Measurements from ENCODE around the gene TNP2. TPM values are rescaled to one million over a fixed set of nuclear protein-coding genes. Genes with fewer than 3 reads are reported as not detected.

Gene TNP2
- total and polyA plus RNA-seq, 2 of the 4 experiments (the other 2 are of a cell fraction), result not detected

- DNase-seq (no peak), ATAC-seq (ENCODE audit: low read depth) (no peak)
- Histone ChIP-seq H3K4me2 (ENCODE audit: low read depth, low read length) (no peak overlapping the region), H3K14ac (replicated peaks; ENCODE audit: low read depth, low read length) (no peak overlapping the region), H3K18ac (ENCODE audit: low read depth, low read length) (no peak overlapping the region), H3K4me3 (ENCODE audit: insufficient read depth, low read depth, low read length) (no peak overlapping the region), H2AK9ac (replicated peaks; ENCODE audit: low read depth, low read length, poor library complexity) (no peak overlapping the region), H2AFZ (replicated peaks; ENCODE audit: low read length, poor library complexity) (no peak overlapping the region), H3K36me3 (ENCODE audit: control insufficient read depth, insufficient read depth, low read length) (no peaks in the 10 kb centered on the region), H3K27me3 (ENCODE audit: control insufficient read depth, insufficient read depth, low read length) (peaks cover 6% of the 10 kb centered on the region), H3K4me1 (ENCODE audit: control insufficient read depth, insufficient read depth, low read length) (peaks cover 7% of the 10 kb centered on the region; the same call in 1 of the 2 replicates), H2AK5ac (ENCODE audit: low read depth, low read length) (no peak overlapping the region), H3K9me3 (ENCODE audit: control insufficient read depth, insufficient read depth, low read length) (peaks cover 4% of the 10 kb centered on the region), H2BK5ac (ENCODE audit: low read depth, low read length, poor library complexity, severe bottlenecking) (no peak overlapping the region), H4K20me1 (ENCODE audit: insufficient read depth, low read length) (no peaks in the 10 kb centered on the region), H3K27ac (ENCODE audit: insufficient read depth, low read length) (no peak overlapping the region), H2BK20ac (ENCODE audit: low read depth, low read length) (no peak overlapping the region), H3K56ac (ENCODE audit: extremely low read depth, insufficient read depth, low read length) (no peak overlapping the region), H3K4ac (ENCODE audit: low read depth, low read length) (no peak overlapping the region), H4K5ac (ENCODE audit: low read depth, low read length) (no peak overlapping the region), H3K9ac (ENCODE audit: low read depth, low read length) (no peak overlapping the region), H3K23ac (ENCODE audit: low read depth, low read length) (no peak overlapping the region), H3K79me1 (ENCODE audit: low read depth in 1 of 2, low read length in 2 of 2) (no peaks in the 10 kb centered on the region), H2BK15ac (ENCODE audit: low read depth, low read length) (no peak overlapping the region), H4K91ac (ENCODE audit: insufficient read depth, low read depth, low read length) (no peak overlapping the region), H3K9me1 (ENCODE audit: insufficient read depth, low read length) (no peaks in the 10 kb centered on the region), H2BK120ac (ENCODE audit: low read depth, low read length) (no peak overlapping the region), H4K8ac (ENCODE audit: low read depth in 2 of 2, low read length in 2 of 2) (no peak overlapping the region)
- in situ Hi-C loops (cut with MboI; ENCODE audit: low sequenced_read_pairs) (no loop called here), intact Hi-C loops (cut with micrococcal nuclease) (no loop called here), dilution Hi-C loops (cut with HindIII; ENCODE audit: low sequenced_read_pairs, unreplicated experiment) (no loop called here)
- 90% methylated on average over 4 of the region's 6 CpGs; no CpG with 5 or more reads in 1 of the 2 experiments for WGBS, 2 experiments (ENCODE audit: extremely low coverage in 2 of 2, insufficient read length in 1 of 2)
- POLR2A ChIA-PET (ENCODE audit: unreplicated experiment), result no interaction called here
- CTCF ChIA-PET, result interaction anchor here (1.0 kb wide), 1 partner anchor 19 kb away, joined by 3 read pairs; no protein-coding TSS in a partner anchor
- no TSS peak for BruUV-seq (replicated peaks)
- TF ChIP-seq USF2 (IDR thresholded peaks at IDR 0.05; ENCODE audit: low read depth, low read length), result no peak
- TF ChIP-seq MXI1 (IDR thresholded peaks at IDR 0.05; ENCODE audit: borderline replicate concordance, low read depth, low read length), result no peak
- no peak for TF ChIP-seq MAZ (IDR thresholded peaks at IDR 0.05; ENCODE audit: borderline replicate concordance, low read depth, low read length)
- TF ChIP-seq, protein P1, sequence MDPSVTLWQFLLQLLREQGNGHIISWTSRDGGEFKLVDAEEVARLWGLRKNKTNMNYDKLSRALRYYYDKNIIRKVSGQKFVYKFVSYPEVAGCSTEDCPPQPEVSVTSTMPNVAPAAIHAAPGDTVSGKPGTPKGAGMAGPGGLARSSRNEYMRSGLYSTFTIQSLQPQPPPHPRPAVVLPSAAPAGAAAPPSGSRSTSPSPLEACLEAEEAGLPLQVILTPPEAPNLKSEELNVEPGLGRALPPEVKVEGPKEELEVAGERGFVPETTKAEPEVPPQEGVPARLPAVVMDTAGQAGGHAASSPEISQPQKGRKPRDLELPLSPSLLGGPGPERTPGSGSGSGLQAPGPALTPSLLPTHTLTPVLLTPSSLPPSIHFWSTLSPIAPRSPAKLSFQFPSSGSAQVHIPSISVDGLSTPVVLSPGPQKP (IDR thresholded peaks at IDR 0.05; ENCODE audit: borderline replicate concordance, low read depth, low read length), result no peak
- no peak for TF ChIP-seq BHLHE40 (IDR thresholded peaks at IDR 0.05; ENCODE audit: low read depth, low read length)
- TF ChIP-seq FOS (IDR thresholded peaks at IDR 0.05; ENCODE audit: low read depth, low read length), result no peak
- TF ChIP-seq CHD1 (IDR thresholded peaks at IDR 0.05; ENCODE audit: low read depth, low read length), result no peak
- no peak for TF ChIP-seq NFE2L2 (IDR thresholded peaks at IDR 0.05; ENCODE audit: low read depth, low read length)
- no peak for TF ChIP-seq RAD21 (IDR thresholded peaks at IDR 0.05; ENCODE audit: low read length)
- no peak for TF ChIP-seq POLR2A (IDR thresholded peaks at IDR 0.05; ENCODE audit: low read depth, low read length)
- TF ChIP-seq RFX5 (IDR thresholded peaks at IDR 0.05; ENCODE audit: low read depth, low read length), result no peak
- TF ChIP-seq SMC3 (IDR thresholded peaks at IDR 0.05; ENCODE audit: low read depth, low read length), result no peak
- no peak for TF ChIP-seq RCOR1 (IDR thresholded peaks at IDR 0.05; ENCODE audit: insufficient replicate concordance, low read length)
- TF ChIP-seq MAFK (IDR thresholded peaks at IDR 0.05; ENCODE audit: low read depth, low read length), result no peak
- TF ChIP-seq CEBPB (IDR thresholded peaks at IDR 0.05; ENCODE audit: low read depth, low read length), result no peak
- TF ChIP-seq CTCF (conservative IDR thresholded peaks at IDR 0.05; ENCODE audit: low read depth, low read length), result no peak
These were observed 3.4 kb upstream of the TNP2 start for GRCh38 chr16:11272484-11272883.
